HuH-7 (cell line): ENCODE measurements around the gene CDKN1C.

ENCODE experiments used
- DNase-seq: peaks from one replicate; pipeline ENCODE4 v3.0.0; 2011; ENCODE audit warnings: low spot score

The CDKN1C gene

DNA sequence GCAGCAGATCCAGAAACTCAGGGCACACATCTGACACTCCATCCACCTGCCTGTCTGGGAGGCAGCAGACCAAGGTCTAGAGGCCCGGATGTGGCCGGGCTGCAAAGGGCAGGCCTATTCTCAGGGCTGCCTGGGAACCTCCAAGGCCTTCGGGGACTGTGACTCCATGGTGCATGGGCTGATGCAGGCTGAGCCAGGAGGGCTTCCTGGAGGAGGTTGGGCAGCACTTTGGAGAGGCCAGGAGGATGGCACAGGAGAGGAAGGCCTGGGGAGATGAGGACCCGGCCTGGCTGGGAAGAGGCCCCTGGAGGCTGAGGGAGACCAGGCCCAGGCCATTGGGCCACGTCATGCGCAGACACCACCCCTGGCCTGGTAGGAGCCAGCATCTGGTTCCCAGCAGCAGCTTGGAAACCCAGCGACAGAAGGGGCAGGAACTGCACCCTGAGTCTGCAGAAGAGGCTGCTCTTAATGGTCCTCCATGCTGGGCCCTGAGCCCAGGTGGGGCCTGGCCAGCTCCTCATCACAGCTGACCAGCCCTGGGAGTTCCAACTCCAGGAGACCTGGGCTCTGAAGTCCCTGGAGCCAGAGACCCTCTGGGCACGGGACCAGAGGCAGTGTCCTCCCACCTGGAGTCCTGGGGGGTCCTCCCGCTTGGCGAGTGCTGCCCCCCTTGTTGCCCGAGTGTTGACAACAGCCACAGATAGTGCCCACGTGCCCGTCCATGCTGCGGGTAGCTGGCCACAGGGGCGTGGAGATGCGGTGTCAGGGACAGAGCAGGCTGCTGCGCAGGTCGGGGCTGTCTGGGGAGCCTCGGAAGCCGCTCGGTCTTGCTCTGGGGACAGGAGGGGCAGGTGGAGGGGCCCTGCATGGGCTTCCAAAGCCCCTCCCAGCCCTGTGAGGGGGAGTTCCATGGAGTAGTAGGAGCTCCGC is 38.1 kb upstream of the CDKN1C start:
- DNase-seq = no peak

DNA sequence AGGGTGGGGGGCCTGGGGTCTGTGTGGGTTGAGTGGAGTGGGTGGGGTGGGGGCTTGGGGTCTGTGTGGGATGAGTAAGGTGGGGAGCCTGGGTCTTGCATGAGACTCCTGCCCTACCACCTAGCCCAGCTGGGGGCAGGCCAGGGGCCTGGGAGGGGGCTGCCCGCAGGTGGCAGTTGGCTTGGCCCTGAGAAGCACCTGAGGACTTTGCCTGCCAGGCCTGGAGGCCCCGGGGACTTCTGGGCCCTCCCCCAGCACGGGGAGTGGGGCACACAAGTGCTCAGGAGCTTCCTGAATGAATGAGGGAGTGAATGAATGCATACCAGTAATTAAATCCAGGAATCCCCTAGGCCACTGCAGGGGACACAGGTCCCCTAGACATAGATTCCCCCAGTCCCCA is 37.1 kb upstream of the CDKN1C start:
- no peak for DNase-seq

DNA sequence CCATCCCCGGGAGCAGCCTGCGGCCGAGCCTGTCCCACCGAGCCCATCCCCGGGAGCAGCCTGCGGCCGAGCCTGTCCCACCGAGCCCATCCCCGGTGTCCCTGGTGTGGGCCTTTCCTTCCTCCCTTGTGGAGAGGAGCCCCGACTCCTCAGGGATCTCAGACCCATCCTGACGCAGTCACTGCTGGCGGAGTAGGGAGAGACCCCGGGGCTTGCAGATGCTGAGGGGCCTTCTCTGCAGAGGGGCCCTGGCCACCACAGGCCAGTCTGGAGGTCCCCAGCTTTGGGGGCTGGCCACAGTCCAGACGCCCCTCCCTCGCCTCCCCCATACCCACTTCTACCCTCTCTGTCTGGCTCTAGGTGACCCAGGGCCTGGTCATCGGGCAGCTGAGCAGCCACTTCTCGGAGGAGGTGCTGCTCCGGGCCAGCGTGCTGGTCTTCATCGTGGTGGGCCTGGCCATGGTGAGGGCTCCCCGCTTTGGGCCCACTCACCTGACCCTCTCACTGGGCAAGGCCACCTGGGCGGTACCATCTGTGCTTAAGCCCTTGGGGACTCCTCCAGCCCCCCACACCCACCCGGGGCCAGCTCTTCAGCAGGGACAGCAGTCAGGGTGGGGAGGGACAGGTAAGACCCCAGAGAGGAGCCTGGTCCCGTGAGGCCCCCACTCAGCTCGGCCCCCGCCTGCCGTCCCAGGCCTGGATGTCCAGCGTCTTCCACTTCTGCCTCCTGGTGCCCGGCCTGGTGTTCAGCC is 36.3 kb upstream of the CDKN1C start:
- no peak for DNase-seq

DNA sequence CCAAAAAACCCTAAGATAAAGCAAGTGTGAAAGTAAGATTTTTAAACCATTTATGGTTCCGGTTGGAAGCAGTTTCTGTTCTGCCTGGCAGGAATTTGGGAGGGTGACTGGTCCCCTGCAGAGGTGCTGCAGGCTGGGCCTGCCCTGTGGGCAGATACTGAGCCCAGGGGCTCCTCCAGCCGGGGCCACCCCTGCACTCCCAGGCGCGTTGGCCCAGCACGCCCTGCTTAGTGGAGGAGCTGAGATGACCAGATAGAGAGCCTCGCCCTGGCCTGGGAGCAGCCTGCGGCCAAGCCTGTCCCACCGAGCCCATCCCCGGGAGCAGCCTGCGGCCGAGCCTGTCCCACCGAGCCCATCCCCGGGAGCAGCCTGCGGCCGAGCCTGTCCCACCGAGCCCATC is 35.7 kb upstream of the CDKN1C start:
- no peak for DNase-seq

DNA sequence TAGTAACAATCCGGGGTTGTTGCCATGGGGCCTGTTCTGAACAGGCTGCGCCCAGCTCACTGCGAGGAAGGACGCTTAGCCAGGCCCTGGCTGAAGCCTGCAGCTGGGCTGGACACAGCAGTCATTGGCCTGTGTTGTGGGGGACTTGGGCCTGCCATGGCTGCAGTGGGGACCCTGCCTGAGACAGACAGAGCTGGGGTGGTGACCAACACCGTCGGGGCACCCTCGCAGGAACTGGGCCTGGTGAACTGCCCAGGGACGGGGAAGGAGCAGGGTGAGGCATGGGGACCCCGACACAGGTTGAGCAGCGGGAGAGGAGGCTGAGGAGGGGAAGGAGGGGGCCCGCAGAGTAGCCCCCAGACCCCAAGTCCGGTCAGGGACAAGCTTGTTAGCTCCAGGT is 34.8 kb upstream of the CDKN1C start:
- DNase-seq = no peak

DNA sequence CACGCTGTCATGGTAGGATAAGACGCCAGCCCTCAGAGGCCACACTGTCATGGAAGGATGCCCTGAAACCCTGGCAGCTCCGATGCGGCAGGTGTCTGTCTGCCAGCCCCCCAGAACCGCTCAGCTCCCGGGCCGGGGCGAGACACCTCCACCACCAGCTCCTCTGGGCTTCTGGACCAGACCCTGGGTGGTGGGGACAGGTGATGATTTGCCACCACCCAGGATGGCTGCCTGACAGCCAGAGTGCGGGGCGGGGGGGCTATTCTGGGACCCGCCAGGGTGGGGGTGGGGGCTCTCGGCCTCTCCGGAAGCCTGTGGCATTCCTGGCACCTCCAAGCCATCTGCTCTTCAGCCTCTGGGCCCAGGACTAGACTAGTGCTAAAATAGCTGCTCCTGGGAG is 34.3 kb upstream of the CDKN1C start:
- DNase-seq = no peak

DNA sequence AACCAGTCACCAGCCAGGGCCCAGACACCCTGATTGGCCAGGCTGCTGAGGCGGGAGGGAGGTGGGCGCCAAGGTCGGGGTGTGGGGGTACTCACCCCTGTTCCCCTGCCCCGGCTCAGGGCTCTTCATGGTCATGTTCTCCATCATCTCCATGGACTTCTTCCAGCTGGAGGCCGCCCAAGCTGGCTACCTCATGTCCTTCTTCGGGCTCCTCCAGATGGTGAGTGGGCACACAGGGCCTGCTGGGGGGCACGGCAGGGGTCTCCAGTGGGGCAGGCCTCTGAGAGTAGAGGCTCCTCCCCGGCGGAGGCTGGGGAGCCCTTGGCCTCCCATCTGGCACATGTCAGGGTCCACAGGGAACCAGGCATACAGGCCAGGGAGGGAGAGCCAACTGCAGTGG is 33.6 kb upstream of the CDKN1C start:
- no peak for DNase-seq

DNA sequence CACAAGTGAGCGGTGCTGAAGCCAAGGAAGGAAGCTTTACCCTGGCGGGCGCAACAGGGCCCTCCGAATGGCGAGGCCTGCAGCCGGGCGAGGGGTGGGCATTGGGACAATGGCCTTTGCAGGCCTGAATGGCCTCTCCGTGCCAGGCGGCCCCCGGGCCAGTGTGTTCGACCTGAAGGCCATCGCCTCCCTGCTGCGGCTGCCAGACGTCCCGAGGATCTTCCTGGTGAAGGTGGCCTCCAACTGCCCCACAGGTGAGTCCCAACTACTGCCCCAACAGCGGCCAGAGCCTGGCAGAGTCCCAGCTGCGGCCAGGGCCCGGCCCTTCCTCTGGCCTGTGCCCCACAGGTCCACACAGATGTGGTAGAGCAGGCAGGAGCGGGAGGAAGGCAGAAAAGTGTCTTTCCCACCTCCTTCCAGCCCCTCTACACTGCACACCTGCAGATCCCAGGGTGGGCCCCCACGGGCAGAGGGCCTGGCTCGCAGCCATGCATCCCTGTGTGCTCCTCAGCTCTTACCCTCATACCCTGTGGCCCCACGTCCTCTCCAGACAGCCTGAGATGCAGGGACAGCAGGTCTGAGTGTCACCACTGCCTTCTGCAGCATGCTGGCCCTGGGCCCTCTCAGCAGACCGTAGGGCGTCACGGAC is 32.4 kb upstream of the CDKN1C start:
- DNase-seq = no peak

DNA sequence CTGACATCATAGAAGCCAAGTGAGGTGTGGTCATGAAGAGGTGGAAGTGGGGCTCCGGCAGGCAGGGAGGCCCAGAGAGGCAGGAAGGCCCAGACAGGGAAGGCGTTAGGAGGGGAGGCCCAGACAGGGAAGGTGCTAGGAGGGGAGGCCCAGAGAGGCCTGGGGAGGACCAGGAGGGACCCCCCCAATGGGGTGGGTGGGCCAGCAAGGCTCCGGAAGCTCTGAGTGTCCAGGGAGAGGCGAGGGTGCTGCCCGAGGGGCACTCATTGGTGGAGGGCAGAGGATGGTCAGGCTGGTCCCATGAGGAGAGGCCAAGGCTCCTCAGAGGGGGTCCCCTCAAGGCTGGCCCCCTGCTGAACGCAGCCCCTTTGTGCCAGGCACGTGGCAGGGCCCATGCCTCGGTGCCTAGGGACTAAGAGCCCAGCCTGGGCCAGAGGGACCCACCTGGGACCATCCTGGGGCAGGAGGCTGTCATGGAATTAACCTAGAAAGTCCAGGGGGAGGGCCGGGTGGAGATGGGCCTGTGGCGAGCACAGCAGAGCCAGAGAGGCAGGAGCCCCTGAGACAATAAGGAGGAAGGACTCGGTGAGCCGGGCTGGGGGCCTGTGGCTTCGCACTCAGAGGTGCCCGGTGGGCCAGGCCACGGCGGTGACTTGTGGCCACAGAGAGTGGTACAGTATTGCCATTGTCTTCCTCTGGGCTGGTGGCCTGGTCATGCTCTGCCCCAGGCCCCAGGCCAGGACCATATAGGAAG is 31.5 kb upstream of the CDKN1C start:
- DNase-seq = no peak

DNA sequence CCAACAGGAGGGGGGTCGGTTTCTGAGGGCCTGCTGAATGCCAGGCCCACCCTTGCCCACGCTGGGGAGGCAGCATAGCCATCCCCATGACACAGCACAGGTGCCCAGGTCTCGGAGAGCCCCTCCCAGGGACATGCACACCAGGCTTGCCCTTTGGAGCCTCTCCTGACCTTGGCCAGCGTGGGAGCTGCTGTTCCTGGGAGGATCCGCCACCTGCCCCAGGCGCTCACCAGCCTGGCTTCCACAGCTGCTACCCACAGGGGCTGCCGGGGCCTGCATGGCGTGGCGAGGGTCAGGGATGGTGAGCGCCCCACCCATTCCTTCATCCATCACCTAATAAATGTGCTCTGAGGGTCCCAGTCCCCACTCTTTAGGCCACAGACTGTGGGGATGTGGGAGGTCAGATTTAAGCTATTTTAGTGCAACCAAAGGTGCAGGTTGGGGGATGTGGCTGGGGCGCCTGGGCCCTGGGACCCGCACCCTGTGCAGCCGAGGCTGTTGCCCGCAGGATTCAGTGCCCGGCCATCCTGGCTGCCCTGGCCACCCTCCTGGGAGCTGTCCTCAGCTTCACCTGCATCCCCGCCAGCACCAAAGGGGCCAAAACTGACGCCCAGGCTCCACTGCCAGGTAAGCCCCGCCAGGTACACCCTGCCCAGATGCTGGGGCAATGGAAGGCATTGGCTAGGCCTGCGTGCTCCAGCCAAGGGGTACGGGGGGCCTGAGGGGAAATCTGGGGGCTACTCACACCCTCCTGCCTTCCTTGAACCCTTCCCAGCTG is 30.7 kb upstream of the CDKN1C start:
- no peak for DNase-seq

DNA sequence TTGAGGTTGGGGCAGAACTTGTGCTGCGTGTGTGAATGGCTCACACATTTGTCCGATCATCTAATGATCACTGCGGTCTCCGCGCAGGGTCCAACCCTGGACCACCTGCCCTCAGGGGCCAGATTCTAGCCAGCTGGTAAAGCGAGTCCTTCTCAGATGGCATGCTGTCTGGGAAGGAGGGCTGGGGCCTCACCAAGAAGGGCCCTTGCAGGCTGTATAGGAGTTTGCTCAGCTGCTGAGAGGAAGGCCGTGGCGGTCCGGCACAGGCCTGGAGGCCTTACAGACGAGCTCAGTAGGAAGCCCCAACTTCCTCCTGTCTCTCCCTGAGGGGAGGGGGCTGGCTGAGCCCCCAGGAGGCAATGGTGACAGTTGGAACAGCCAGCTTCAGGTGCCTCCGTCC is 29.9 kb upstream of the CDKN1C start:
- no peak for DNase-seq

DNA sequence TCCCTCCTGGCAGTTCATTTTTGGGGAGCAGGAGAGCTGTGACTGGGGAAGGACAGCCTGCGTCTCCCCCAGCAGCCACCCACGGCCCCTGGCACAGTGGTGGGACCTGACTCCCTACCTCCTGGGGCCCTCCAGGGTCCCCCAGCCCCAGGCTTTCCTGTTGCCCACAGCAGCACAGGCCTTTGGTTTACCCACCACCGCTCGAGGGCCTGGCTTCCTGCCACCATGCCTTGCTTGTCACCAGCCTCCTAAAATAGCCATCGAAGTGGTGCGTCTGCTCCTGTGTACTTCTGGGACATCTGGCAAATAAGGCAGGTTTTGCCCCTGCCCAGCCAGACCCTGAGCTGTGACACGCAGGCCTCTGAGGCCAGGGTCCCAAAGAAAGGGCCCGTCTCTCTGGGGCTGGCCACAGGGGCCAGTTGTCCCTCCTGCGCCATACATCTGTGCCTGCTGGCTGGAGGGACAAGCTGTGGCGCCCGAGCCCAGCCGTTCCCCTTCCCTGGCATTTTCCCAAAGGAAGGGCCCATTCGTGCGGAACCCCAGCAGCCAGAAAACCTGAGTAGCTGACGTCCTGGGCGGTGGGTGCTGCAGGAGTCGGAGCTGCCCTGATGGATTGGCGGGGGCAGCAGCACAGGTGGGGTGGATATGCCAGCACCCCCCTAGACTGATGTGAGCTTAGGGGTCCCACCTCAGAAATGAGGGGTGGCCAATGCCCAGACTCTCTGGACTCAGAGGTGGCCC is 29.1 kb upstream of the CDKN1C start:
- DNase-seq = no peak

DNA sequence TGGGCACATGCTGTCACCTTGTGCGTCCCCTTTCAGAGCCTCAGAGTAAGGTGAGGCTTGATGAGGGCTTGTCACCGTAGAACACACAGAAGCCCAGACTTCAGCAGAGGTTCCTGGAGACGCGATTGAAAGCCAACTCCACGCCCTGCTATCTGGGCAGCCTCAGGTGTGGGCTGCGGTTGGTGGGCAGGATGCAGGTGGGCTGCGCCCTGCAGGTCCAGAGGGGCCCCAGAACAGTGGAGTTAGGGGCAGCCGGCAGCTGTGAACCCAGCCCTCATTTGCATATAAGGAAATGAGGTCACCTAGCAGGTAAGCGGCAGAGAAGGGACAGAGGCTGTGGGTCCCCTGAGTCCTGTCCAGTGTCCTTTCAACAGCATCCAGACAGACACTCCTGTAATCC is 28.2 kb upstream of the CDKN1C start:
- no peak for DNase-seq

DNA sequence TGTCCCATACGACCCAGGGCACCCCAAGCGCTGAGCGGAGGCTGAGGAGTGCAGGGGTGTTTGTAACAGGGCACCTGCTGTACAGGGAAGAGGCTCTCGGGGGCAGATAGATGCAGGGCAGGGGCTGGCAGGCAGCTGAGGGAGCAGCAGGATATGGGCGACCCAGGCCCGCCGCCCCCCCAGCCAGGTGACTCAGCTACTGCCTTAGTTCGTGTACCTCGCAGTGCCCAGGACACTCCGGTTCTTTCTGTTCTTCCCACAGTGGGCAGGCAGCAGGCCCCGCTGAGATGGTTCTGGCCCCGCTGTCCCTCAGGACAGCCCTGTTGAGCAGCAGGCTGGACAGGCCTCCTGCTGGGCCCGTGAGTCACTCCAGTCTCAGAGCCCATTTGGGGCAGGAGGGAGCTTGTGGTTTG is 27.4 kb upstream of the CDKN1C start:
- DNase-seq = no peak

DNA sequence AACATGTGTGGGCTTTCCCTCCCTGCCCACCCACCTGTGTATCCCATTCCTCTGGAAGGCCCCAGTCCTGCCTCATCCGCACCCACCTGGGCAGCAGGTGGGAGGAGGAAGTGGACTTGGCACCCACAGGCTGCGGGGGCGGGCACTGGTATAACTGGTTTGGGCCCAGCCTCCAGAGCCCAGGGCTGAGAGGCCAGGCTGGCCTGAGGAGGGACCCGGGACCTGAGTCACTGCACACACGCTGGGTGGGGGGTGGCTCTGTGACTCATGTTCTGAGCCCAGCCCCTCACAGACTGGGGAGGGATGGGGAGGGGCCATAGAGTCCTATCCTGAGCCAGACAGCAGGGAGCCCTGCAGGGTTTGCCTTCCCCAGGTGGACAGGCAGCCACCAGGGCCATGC is 26.9 kb upstream of the CDKN1C start:
- DNase-seq = no peak

DNA sequence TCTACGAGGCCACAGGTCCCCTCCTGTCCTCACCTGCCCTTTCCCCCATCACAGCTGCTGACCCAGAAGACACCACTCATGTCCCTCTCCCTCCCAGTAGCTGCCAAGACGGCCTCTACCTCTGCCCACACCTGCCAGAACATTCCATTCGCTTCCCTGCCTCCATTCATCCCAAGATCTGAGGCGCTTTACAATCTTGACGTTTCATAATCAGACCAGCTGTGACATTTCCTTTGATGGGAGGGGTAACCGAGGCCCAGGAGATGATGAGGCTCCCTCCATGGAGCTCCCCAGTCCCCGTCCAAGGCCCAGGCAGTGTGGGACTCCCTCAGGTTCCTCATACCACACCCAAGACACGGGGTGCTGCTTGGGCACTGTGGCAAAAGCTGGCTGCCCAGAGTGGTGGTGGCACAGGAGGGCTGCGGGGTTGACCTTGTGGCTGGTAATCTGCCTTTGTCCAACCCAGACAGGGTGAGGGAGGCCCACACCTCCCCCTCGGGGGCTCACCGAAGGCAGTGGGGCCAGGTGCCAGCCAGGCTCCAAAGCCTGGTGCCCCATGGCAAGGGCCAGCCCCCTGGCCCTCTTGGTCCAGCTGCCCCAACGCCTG is 26.3 kb upstream of the CDKN1C start:
- DNase-seq = no peak

DNA sequence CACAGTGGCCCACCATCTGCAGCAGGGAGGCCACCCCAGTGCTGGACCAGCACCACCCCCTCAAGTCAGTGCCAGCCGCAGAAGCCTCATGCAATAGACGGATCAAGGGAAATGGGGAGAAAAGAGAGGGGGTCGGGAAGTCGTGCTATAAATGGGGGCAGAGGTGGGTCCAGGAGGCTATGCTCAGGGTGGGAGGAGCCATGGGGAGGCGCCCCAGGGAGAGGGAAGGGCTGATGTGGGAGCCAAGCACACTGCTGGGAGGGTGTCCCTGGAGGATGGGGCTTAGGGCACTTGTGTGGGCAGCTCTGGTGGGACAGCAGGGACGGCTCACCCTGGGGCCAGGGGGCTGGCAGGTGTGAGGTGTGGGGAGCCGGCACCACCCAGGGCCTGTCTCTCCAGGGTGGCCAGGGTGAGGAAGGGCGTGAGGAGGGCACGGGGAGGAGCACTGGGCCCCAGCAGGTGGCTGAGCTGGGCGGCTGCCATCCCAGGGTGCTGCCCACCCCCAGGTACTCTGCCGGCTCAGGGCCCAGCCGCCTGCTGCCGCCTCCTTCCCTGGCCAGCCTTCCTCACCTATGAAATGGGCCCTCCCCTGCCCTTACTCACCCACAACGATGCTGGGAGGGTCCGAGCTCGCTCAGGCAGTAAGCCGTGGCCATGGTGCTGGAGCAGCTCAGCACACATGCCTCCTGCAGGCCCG is 25.7 kb upstream of the CDKN1C start:
- no peak for DNase-seq

DNA sequence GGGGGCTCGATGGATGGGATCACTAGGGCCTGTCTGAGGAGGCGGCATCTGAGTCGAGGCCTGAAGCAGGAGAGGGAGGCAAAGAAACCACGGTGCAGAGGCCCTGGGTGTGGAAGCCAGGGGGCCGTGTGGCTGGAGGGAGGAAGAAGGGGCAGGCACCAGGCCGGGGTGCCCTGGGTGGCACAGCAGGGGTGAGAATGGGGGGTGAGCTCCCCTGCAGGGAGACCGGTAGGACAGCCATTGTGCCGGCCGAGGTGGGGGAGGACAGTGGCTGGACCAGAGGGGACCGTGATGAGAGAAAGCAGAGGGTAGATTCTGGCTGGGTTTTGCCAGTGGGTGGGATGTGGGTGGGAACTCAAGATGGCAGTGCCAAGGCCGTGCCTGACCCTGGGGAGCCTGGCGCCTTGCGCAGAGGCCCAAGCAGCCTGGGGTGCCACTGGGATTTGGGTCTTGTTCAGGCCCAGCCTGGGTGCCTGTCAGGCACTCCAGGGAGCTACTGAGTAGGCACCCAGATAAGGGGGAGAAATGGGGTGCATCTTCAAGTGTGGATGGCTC is 24.9 kb upstream of the CDKN1C start:
- DNase-seq = no peak
